Uterus (tissue), 4 donors: ENCODE data around the gene STX18. TPM values are rescaled to one million over a fixed set of nuclear protein-coding genes. Genes with fewer than 3 reads are reported as not detected.
A peak's percentile ranks its signal among the peaks of the same experiment; 100 is the strongest.

ENCODE experiments used
- DNase-seq, 2 donors: peaks; one replicate each; pipeline ENCODE4 v3.0.0-alpha.2; 2019 to 2020
- H3K27ac ChIP-seq, 2 donors: fragments of 200-600 bp; sonication (generic); 1 replicate in 1 of 2; 2 replicates in 1 of 2; pipeline ENCODE4 v1.5.1; 2016 to 2018
- H3K27me3 ChIP-seq, 2 donors: fragments of 200-600 bp; sonication (generic); one replicate each; pipeline ENCODE4 v1.5.1; 2018 to 2019; ENCODE audit warnings: control low read depth in 1 of 2
- H3K36me3 ChIP-seq, 2 donors: fragments of 200-600 bp; sonication (generic); one replicate each; pipeline ENCODE4 v1.5.1; 2019; ENCODE audit warnings: control low read depth in 1 of 2
- H3K4me1 ChIP-seq, 2 donors: fragments of 200-600 bp; sonication (generic); one replicate each; pipeline ENCODE4 v1.5.1; 2018 to 2019; ENCODE audit warnings: control low read depth in 1 of 2
- H3K4me3 ChIP-seq, 2 donors: fragments of 200-600 bp; sonication (generic); 1 replicate in 1 of 2; 2 replicates in 1 of 2; pipeline ENCODE4 v1.5.1; 2018 to 2019; ENCODE audit warnings: mild to moderate bottlenecking in 1 of 2
- H3K9me3 ChIP-seq, 2 donors: fragments of 200-600 bp; sonication (generic); one replicate each; pipeline ENCODE4 v1.5.1; 2019; ENCODE audit warnings: control low read depth in 1 of 2
- CTCF ChIP-seq, 4 experiments: fragments of 200-600 bp in 2 of 4; fragments of 450-650 bp in 2 of 4; sonication (generic) in 2 of 4; IDR thresholded peaks; one replicate each; pipeline ENCODE4 v1.5.1; 2016 to 2019; ENCODE audit warnings: antibody characterized with exemption in 4 of 4, mild to moderate bottlenecking in 2 of 4, moderate library complexity in 1 of 4
- POLR2A ChIP-seq, 2 donors: fragments of 450-650 bp; IDR thresholded peaks; one replicate each; pipeline ENCODE4 v1.6.1; 2016; ENCODE audit warnings: antibody characterized with exemption in 2 of 2, mild to moderate bottlenecking in 1 of 2, moderate library complexity in 1 of 2
- intact Hi-C: fragments of 100-400 bp; cut with DNase I; formaldehyde crosslinking; loops from one replicate; pipeline ENCODE4 v1.15.1; 2023; ENCODE audit warnings: low total_unique reads
- total RNA-seq, 4 donors: library from RNA; depleted of rRNA in 3 of 4; stranded (reverse); fragments of >200 nt in 3 of 4; gene quantifications; one replicate each; pipeline versions ENCODE4 v1.1.0 to v1.2.4, GENCODE V29; 2014 to 2023
- donor health status: DM: yes; HTN: yes; CAD: no.

The STX18 gene
- total RNA-seq, 4 donors from 2014 or later, result 6.4 to 62.5 (median 28.9) TPM

GRCh38 chr4:4560642-4561041 lies 18.8 kb upstream of the STX18 start:
- Histone ChIP-seq H3K4me1 (no peaks in the 10 kb centered on the region), H3K27ac (peak overlapping the region; percentile 72 to 87), H3K4me3 (peak overlapping the region; percentile 17 to 28), H3K27me3 (no peaks in the 10 kb centered on the region), H3K9me3 (no peaks in the 10 kb centered on the region), H3K36me3 (no peaks in the 10 kb centered on the region)
- DNase-seq, result no peak
- intact Hi-C loops, result no loop called here
- TF ChIP-seq CTCF (IDR thresholded peaks at IDR 0.05), result no peak
- no peak for TF ChIP-seq POLR2A (IDR thresholded peaks at IDR 0.05)

- TF ChIP-seq POLR2A (IDR thresholded peaks at IDR 0.05), result no peak
- no peak for TF ChIP-seq CTCF (IDR thresholded peaks at IDR 0.05)
- Histone ChIP-seq H3K4me3 (peak overlapping the region in 1 of 2 donors; percentile 17), H3K36me3 (no peaks in the 10 kb centered on the region), H3K27me3 (no peaks in the 10 kb centered on the region), H3K4me1 (no peaks in the 10 kb centered on the region), H3K27ac (peak overlapping the region; percentile 72 to 87), H3K9me3 (no peaks in the 10 kb centered on the region)
- DNase-seq, result no peak
- intact Hi-C loops, result no loop called here
Observed at GRCh38 chr4:4560136-4560535, 18.3 kb upstream of the STX18 start.

GRCh38 chr4:4559596-4559995 lies 17.7 kb upstream of the STX18 start:
- Histone ChIP-seq H3K4me3 (no peak overlapping the region), H3K27me3 (no peaks in the 10 kb centered on the region), H3K9me3 (no peaks in the 10 kb centered on the region), H3K4me1 (no peaks in the 10 kb centered on the region), H3K27ac (peak overlapping the region; percentile 72 to 87), H3K36me3 (no peaks in the 10 kb centered on the region)
- no peak for DNase-seq
- intact Hi-C loops, result no loop called here
- TF ChIP-seq POLR2A (IDR thresholded peaks at IDR 0.05), result no peak
- TF ChIP-seq CTCF (IDR thresholded peaks at IDR 0.05), result no peak

- DNase-seq, result no peak
- Histone ChIP-seq H3K4me3 (no peak overlapping the region), H3K27ac (peak overlapping the region in 1 of 2 donors; percentile 87), H3K27me3 (no peaks in the 10 kb centered on the region), H3K4me1 (no peaks in the 10 kb centered on the region), H3K9me3 (no peaks in the 10 kb centered on the region), H3K36me3 (no peaks in the 10 kb centered on the region)
- intact Hi-C loops, result no loop called here
- TF ChIP-seq CTCF (IDR thresholded peaks at IDR 0.05) (no peak), POLR2A (IDR thresholded peaks at IDR 0.05) (no peak)
Observed at GRCh38 chr4:4558881-4559280, 17.0 kb upstream of the STX18 start.

GRCh38 chr4:4555916-4556315 lies 14.1 kb upstream of the STX18 start:
- Histone ChIP-seq H3K9me3 (no peaks in the 10 kb centered on the region), H3K27ac (no peak overlapping the region), H3K4me3 (no peak overlapping the region), H3K4me1 (no peaks in the 10 kb centered on the region), H3K27me3 (no peaks in the 10 kb centered on the region), H3K36me3 (no peaks in the 10 kb centered on the region)
- no peak for DNase-seq
- intact Hi-C loops, result no loop called here
- TF ChIP-seq CTCF (IDR thresholded peaks at IDR 0.05) (no peak), POLR2A (IDR thresholded peaks at IDR 0.05) (no peak)
